ACC112 (cell line): ENCODE data around the gene PLP1.

Experiments
- H2AFZ ChIP-seq: fragments of 200-600 bp; sonication (generic); one replicate; pipeline ENCODE4 v1.6.0; 2017; ENCODE audit warnings: antibody characterized with exemption, low read length; ENCODE audit not compliant: unreplicated experiment
- H3K27ac ChIP-seq: fragments of 200-600 bp; sonication (generic); 2 replicates; pipeline ENCODE4 v1.5.1; 2014; ENCODE audit warnings: low read depth, mild to moderate bottlenecking, antibody characterized with exemption, low read length, moderate library complexity
- H3K27me3 ChIP-seq: fragments of 200-600 bp; sonication (generic); 2 replicates; pipeline ENCODE4 v1.6.1; 2014; ENCODE audit warnings: mild to moderate bottlenecking, antibody characterized with exemption, low read length, moderate library complexity, mixed read lengths; ENCODE audit not compliant: insufficient read depth
- H3K36me3 ChIP-seq: fragments of 200-600 bp; sonication (generic); 2 replicates; pipeline ENCODE4 v1.6.1; 2016; ENCODE audit warnings: mild to moderate bottlenecking, antibody characterized with exemption, low read length, moderate library complexity, mixed read lengths; ENCODE audit not compliant: insufficient read depth
- H3K4me1 ChIP-seq: fragments of 200-600 bp; sonication (generic); one replicate; pipeline ENCODE4 v1.6.1; 2016; ENCODE audit warnings: low read length, mixed read lengths; ENCODE audit not compliant: insufficient read depth, unreplicated experiment, control insufficient read depth
- H3K4me3 ChIP-seq: fragments of 200-600 bp; sonication (generic); 2 replicates; pipeline ENCODE4 v1.5.1; 2014; ENCODE audit warnings: mild to moderate bottlenecking, low read depth, low read length
- H3K79me2 ChIP-seq: fragments of 200-600 bp; sonication (generic); one replicate; pipeline ENCODE4 v1.6.0; 2016; ENCODE audit warnings: low read length; ENCODE audit not compliant: control insufficient read depth, unreplicated experiment, insufficient read depth

The PLP1 gene

GRCh38 chrX:103780336-103781061 is 3.9 kb downstream of the PLP1 start:
- no peak overlapping the region for H3K4me3 ChIP-seq
- no peak overlapping the region for H3K27ac ChIP-seq
- no peaks in the 10 kb centered on the region for H3K27me3 ChIP-seq
- H3K4me1 ChIP-seq: peaks cover 9% of the 10 kb centered on the region
- H3K36me3 ChIP-seq: no peaks in the 10 kb centered on the region
- no peaks in the 10 kb centered on the region for H3K79me2 ChIP-seq
- H2AFZ ChIP-seq: no peak overlapping the region

GRCh38 chrX:103781062-103781402 is 4.4 kb downstream of the PLP1 start:
- Histone ChIP-seq H3K4me3 (no peak overlapping the region), H3K4me1 (peaks cover 9% of the 10 kb centered on the region), H3K27me3 (no peaks in the 10 kb centered on the region), H3K36me3 (no peaks in the 10 kb centered on the region), H3K27ac (no peak overlapping the region), H3K79me2 (no peaks in the 10 kb centered on the region), H2AFZ (no peak overlapping the region)

GRCh38 chrX:103781706-103782105 is 5.1 kb downstream of the PLP1 start:
- Histone ChIP-seq H3K27ac (no peak overlapping the region), H3K4me3 (no peak overlapping the region), H3K27me3 (no peaks in the 10 kb centered on the region), H3K36me3 (no peaks in the 10 kb centered on the region), H3K4me1 (peaks cover 9% of the 10 kb centered on the region), H3K79me2 (no peaks in the 10 kb centered on the region), H2AFZ (no peak overlapping the region)

- Histone ChIP-seq H3K4me3 (no peak overlapping the region), H3K27me3 (no peaks in the 10 kb centered on the region), H2AFZ (no peak overlapping the region), H3K36me3 (no peaks in the 10 kb centered on the region), H3K79me2 (no peaks in the 10 kb centered on the region), H3K27ac (no peak overlapping the region), H3K4me1 (peaks cover 6% of the 10 kb centered on the region)
Observed at GRCh38 chrX:103782640-103783039, 6.0 kb downstream of the PLP1 start.

GRCh38 chrX:103783196-103783595 is 6.6 kb downstream of the PLP1 start:
- H3K27me3 ChIP-seq: no peaks in the 10 kb centered on the region
- H2AFZ ChIP-seq: no peak overlapping the region
- no peaks in the 10 kb centered on the region for H3K79me2 ChIP-seq
- peaks cover 3% of the 10 kb centered on the region for H3K4me1 ChIP-seq
- H3K36me3 ChIP-seq: no peaks in the 10 kb centered on the region
- H3K4me3 ChIP-seq: no peak overlapping the region
- no peak overlapping the region for H3K27ac ChIP-seq

GRCh38 chrX:103783971-103784370 is 7.3 kb downstream of the PLP1 start:
- Histone ChIP-seq H3K36me3 (no peaks in the 10 kb centered on the region), H3K4me1 (peaks cover under 1% of the 10 kb centered on the region), H3K27ac (no peak overlapping the region), H2AFZ (no peak overlapping the region), H3K79me2 (no peaks in the 10 kb centered on the region), H3K4me3 (no peak overlapping the region), H3K27me3 (no peaks in the 10 kb centered on the region)

- Histone ChIP-seq H3K4me3 (no peak overlapping the region), H3K79me2 (no peaks in the 10 kb centered on the region), H3K36me3 (no peaks in the 10 kb centered on the region), H2AFZ (no peak overlapping the region), H3K27ac (no peak overlapping the region), H3K27me3 (no peaks in the 10 kb centered on the region), H3K4me1 (peaks cover 23% of the 10 kb centered on the region)
Observed at GRCh38 chrX:103789004-103789403, 12.4 kb downstream of the PLP1 start.

- Histone ChIP-seq H2AFZ (no peak overlapping the region), H3K27me3 (no peaks in the 10 kb centered on the region), H3K79me2 (no peaks in the 10 kb centered on the region), H3K4me1 (peaks cover 30% of the 10 kb centered on the region), H3K36me3 (no peaks in the 10 kb centered on the region), H3K4me3 (no peak overlapping the region), H3K27ac (peak overlapping the region; percentile 80)
Observed at GRCh38 chrX:103791228-103791627, 14.6 kb downstream of the PLP1 start.

- peaks cover 30% of the 10 kb centered on the region for H3K4me1 ChIP-seq
- no peaks in the 10 kb centered on the region for H3K36me3 ChIP-seq
- no peak overlapping the region for H2AFZ ChIP-seq
- H3K27me3 ChIP-seq: no peaks in the 10 kb centered on the region
- no peaks in the 10 kb centered on the region for H3K79me2 ChIP-seq
- H3K27ac ChIP-seq: peak overlapping the region; percentile 80
- 0 out of 2 replicates have a peak overlapping the region, but pooled peaks have one; percentile 25 for H3K4me3 ChIP-seq
Observed at GRCh38 chrX:103791826-103792485, 15.3 kb downstream of the PLP1 start.

GRCh38 chrX:103792916-103793544 is 16.4 kb downstream of the PLP1 start:
- peak overlapping the region; percentile 77 for H2AFZ ChIP-seq
- no peaks in the 10 kb centered on the region for H3K27me3 ChIP-seq
- H3K4me1 ChIP-seq: peaks cover 30% of the 10 kb centered on the region
- H3K4me3 ChIP-seq: peak overlapping the region; percentile 78
- peak overlapping the region; percentile 80 for H3K27ac ChIP-seq
- H3K79me2 ChIP-seq: no peaks in the 10 kb centered on the region
- no peaks in the 10 kb centered on the region for H3K36me3 ChIP-seq

- no peaks in the 10 kb centered on the region for H3K79me2 ChIP-seq
- peak overlapping the region; percentile 77 for H2AFZ ChIP-seq
- no peaks in the 10 kb centered on the region for H3K27me3 ChIP-seq
- H3K4me3 ChIP-seq: peak overlapping the region; percentile 78
- H3K27ac ChIP-seq: peak overlapping the region; percentile 80
- no peaks in the 10 kb centered on the region for H3K36me3 ChIP-seq
- peaks cover 30% of the 10 kb centered on the region for H3K4me1 ChIP-seq
Observed at GRCh38 chrX:103793545-103793940, 16.9 kb downstream of the PLP1 start.
